Adipocyte (in vitro differentiated cells): Measurements from ENCODE around the gene CDH4.

ENCODE experiments used
- DNase-seq: peaks from one replicate; pipeline ENCODE4 v3.0.0-alpha.2; 2015; ENCODE audit warnings: low read depth
- H3K27me3 ChIP-seq: replicated peaks from 2 replicates; pipeline ENCODE4 v1.7.0; 2013; ENCODE audit warnings: mild to moderate bottlenecking, low read length, moderate library complexity; ENCODE audit not compliant: control insufficient read depth, insufficient read depth
- H3K36me3 ChIP-seq: 2 replicates; pipeline ENCODE4 v1.7.0; 2013; ENCODE audit warnings: low read length, mild to moderate bottlenecking, moderate library complexity; ENCODE audit not compliant: control insufficient read depth, insufficient read depth, severe bottlenecking
- H3K4me1 ChIP-seq: 2 replicates; pipeline ENCODE4 v1.7.0; 2013; ENCODE audit warnings: mild to moderate bottlenecking, low read length, moderate library complexity; ENCODE audit not compliant: control insufficient read depth, insufficient read depth
- H3K4me3 ChIP-seq: 2 replicates; pipeline ENCODE4 v1.7.0; 2013; ENCODE audit warnings: mild to moderate bottlenecking, low read length, moderate library complexity
- H3K9ac ChIP-seq: 2 replicates; pipeline ENCODE4 v1.7.0; 2013; ENCODE audit warnings: mild to moderate bottlenecking, low read length, moderate library complexity
- H3K9me3 ChIP-seq: 2 replicates; pipeline ENCODE4 v1.7.0; 2013; ENCODE audit warnings: mild to moderate bottlenecking, low read length, moderate library complexity; ENCODE audit not compliant: control insufficient read depth

Gene CDH4

DNA sequence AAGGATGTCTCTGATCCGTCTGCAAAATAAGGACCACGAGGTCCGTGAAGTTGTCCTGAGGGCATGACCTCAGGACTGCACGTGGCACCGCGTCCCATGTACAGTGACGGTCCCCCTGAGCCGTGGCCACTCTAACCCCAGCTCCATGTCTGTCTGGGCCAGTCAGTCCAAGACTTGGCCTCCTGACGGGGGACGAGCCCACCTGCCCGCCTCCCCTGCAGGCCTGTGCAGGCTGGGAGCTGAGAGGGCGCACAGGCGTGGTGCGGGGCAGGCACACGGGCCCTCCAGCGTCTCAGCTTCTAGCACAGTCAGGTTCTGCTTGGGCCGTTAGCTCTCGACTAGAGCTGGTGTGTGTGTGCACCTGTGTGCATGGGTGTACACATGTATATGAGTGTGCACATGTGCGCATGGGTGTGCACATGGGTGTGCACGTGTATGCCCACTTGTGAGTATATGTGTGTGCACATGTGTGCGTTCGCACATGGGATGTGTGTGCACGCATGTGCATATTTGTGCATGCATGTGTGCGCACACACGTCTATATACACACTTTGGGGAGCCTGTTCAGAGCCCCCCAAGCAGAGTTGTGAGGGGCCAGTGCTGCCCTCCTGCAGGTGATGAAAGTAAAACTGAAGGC is 506.6 kb downstream of the CDH4 start:
- no peak overlapping the region for H3K4me3 ChIP-seq
- no peaks in the 10 kb centered on the region for H3K36me3 ChIP-seq
- H3K27me3 ChIP-seq: peaks cover 18% of the 10 kb centered on the region
- DNase-seq: no peak
- H3K9ac ChIP-seq: no peak overlapping the region
- no peaks in the 10 kb centered on the region for H3K9me3 ChIP-seq
- peaks cover 5% of the 10 kb centered on the region for H3K4me1 ChIP-seq

DNA sequence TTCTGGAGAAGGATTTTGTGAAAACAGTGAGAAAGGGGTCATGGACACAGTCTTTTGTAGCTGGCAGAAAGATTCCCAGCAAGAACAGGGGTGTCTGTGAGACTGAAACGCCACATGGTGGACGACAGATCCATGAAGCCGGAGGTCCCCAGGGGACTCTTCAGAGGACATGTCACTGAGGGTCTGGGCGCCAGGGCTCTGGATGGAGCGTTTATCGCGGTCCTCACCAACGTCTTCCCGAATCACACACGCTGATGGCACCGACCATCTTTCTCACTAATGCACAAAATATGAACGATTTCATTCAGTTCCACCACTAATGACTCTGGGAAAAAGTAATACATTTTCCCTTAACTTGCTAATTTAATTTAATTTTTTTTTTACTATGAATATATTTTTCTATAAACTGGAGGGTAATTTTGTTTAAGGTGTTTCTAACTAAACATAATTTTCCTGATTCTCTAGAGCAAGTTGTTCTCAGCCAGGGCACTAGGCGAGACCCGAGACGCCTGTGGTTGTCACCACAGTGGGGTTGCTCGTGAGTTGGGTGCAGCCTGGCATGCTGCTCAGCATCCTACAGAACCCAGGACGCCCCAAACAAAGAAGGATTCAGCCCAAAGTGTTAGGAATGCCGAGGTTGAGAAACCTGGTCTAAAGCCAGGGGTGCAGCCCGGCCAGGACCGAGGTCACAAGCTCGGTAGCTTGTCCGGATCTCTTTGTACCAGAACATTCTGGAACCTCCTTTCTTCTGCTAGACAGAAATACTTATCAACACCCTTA is 507.4 kb downstream of the CDH4 start:
- Histone ChIP-seq H3K4me1 (no peaks in the 10 kb centered on the region), H3K9me3 (no peaks in the 10 kb centered on the region), H3K36me3 (no peaks in the 10 kb centered on the region), H3K9ac (no peak overlapping the region), H3K27me3 (peaks cover 24% of the 10 kb centered on the region), H3K4me3 (no peak overlapping the region)
- no peak for DNase-seq

DNA sequence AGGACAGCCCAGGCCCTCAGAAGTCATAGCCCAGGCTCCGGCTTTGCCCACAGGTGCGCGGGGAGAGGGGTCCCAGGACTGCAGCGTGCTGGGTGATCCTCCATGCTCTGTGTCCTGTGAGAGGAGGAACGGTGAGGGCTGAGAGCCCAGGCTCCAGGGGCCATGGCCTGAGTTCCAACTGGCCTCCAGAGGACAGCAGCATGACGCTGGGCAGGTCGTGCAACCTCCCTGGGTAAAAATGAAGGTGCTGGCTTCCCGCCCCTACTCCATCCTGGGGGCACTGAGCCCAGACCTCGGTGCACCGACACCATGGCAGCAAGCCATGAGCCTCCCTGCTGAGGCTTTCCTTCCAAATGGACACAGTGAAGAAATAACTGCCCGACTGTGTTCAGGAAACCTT is 508.3 kb downstream of the CDH4 start:
- Histone ChIP-seq H3K9ac (no peak overlapping the region), H3K4me1 (no peaks in the 10 kb centered on the region), H3K9me3 (no peaks in the 10 kb centered on the region), H3K27me3 (peaks cover 26% of the 10 kb centered on the region), H3K36me3 (no peaks in the 10 kb centered on the region), H3K4me3 (no peak overlapping the region)
- no peak for DNase-seq

DNA sequence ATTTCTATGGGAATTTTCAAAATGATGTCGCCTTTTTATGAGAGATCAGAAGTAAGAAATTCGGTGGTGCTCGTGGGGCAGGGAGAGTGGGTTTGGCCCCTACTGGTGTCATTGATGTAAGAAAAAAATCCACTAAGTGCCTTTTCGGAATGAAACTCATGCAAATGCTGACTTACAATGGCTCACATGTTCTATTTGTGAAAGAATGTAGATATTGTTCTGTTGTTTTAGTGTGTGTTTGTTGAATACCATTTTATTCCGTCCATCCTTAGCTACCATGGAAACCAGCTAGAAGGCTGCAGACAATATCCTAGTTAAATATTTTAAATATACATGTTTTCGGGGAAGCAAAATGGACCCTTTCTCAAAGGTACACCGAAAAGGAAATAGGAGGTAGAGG is 508.7 kb downstream of the CDH4 start:
- DNase-seq: no peak
- Histone ChIP-seq H3K4me1 (no peaks in the 10 kb centered on the region), H3K9ac (no peak overlapping the region), H3K9me3 (no peaks in the 10 kb centered on the region), H3K4me3 (no peak overlapping the region), H3K36me3 (no peaks in the 10 kb centered on the region), H3K27me3 (peaks cover 27% of the 10 kb centered on the region)

DNA sequence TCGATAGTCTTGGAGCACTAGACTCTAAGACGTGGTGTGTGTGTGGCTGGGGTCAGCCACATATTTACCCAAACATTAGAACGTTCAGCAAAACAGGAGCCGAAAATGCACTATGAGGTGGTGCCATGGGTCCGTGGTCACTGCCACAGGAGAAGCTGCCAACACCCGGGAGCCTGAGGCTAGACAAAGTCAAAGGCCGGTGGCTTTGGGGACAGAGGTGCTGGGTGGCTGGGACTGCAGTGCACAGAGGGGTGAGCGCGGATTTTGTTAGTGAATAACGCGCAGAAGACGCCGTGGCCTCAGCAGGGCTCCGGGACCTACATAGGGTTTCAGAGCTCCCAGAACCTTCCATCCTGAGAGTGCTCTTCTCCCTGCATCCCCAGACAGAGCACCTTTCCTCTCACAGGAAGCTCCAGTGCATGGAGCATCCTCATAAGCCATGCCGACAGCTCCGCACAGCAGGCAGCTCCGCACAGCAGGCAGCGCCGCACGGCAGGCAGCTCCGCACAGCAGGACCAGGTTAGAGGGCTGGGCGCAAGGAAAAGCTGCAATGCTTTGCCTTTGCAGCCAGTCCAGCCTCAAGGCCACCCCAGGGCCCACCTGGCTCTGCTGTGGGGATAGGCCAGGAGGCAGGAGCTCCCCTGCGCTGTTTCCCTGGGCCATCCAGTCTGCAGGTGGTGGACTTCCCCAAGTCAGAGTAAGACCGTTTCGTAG is 509.5 kb downstream of the CDH4 start:
- H3K9ac ChIP-seq: no peak overlapping the region
- H3K4me1 ChIP-seq: no peaks in the 10 kb centered on the region
- no peak overlapping the region for H3K4me3 ChIP-seq
- H3K27me3 ChIP-seq: peaks cover 27% of the 10 kb centered on the region
- no peak for DNase-seq
- H3K9me3 ChIP-seq: no peaks in the 10 kb centered on the region
- H3K36me3 ChIP-seq: no peaks in the 10 kb centered on the region

DNA sequence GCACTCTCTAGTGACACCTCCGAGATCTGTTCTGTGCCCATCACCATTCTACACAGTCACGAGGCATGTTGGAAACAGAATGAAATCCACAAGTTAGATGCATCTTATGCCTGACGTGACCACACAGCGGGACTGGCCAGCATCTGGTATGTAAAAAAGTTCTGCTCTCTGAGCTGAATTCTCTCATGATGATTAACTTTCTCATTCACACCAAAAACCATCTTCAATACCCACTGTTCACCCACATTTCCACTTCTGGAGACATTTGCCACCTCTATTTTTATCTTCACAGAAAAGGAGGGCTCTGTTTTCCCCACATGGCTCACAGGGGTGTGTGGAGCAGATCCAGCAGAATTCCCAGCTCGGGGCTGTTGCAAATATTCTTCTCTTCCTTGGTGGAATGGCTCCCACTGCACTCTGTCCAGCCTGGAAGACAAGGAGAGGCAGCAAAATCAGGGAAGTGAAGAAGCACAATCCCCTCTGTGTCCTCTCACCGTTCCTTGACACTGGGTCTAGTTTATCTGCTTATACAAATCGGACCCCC is 510.2 kb downstream of the CDH4 start:
- Histone ChIP-seq H3K27me3 (peaks cover 31% of the 10 kb centered on the region), H3K4me3 (no peak overlapping the region), H3K4me1 (no peaks in the 10 kb centered on the region), H3K36me3 (no peaks in the 10 kb centered on the region), H3K9me3 (no peaks in the 10 kb centered on the region), H3K9ac (no peak overlapping the region)
- DNase-seq: no peak

DNA sequence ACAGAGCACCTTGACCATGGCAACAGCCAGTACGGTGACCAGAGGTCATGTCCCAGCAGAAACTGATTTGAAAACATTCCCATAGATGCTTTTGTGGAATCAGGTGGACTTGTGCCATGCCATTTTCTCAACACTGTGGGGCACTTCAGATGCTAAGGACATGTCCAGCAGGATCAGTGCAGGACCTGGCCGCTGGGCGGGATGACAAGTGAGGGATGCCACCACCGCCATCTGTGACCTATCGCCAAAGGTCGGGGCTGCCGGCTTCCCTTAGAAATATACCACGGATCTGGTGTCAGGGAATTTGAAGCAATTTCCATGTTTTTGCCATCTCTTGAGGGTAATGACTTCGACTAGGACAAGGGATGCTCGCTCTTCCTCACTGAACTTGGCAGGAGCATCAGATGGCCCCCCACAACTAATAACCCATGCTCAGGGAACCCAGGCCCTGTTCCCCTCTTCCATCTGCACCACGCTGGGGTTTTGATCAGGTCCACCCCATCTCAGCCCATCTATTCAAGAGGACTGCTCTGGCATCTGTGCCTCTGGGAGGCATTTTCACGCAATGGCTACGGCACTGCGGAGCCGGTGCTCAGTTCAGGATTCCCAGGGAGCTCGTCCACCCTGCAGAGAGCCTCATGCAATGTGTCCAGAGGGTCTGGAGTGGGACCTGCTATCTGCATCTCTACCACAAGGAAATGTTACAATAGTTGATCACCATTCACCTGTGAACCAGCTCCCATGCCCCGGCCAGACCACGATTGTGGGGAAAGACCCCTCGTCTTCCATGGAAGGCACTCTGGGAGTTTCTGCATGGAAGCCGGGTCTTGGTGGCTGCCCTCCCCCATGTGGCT is 511.1 kb downstream of the CDH4 start:
- no peak overlapping the region for H3K4me3 ChIP-seq
- peaks cover 35% of the 10 kb centered on the region for H3K27me3 ChIP-seq
- H3K9me3 ChIP-seq: no peaks in the 10 kb centered on the region
- no peaks in the 10 kb centered on the region for H3K36me3 ChIP-seq
- DNase-seq: no peak
- no peaks in the 10 kb centered on the region for H3K4me1 ChIP-seq
- no peak overlapping the region for H3K9ac ChIP-seq

DNA sequence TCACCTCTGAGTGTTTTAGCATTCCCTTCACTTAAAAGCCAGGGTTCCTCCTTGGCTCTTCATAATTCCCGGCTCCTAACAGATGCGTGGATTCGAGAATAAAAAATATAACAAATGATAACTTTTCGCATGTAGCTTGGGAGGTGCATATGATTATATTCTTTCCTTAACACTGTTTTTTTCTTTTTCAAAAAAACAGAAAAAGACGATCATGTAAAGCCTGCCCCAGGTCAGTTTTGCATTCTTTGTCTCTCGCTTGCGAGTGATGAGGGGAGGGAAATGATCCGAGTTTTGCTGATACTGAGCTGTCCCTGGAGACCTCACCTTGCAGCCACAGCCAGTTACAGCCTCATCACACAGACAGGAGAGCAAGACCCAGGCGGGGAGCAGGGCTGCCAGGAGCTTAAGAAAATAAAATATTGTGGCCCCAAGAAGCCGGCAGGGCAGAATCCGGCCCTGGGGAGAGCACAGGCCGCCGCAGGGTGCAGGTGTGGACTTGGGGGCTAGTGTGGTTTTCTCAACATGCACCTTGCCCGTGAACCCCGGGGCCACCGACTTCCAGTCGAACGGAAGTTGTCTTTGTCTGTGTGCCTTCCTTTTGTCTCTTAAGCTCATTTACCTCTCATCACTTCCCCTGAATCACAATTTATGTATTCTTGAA is 511.8 kb downstream of the CDH4 start:
- no peaks in the 10 kb centered on the region for H3K9me3 ChIP-seq
- no peak overlapping the region for H3K9ac ChIP-seq
- peaks cover 38% of the 10 kb centered on the region for H3K27me3 ChIP-seq
- DNase-seq: no peak
- no peak overlapping the region for H3K4me3 ChIP-seq
- H3K36me3 ChIP-seq: no peaks in the 10 kb centered on the region
- H3K4me1 ChIP-seq: no peaks in the 10 kb centered on the region

DNA sequence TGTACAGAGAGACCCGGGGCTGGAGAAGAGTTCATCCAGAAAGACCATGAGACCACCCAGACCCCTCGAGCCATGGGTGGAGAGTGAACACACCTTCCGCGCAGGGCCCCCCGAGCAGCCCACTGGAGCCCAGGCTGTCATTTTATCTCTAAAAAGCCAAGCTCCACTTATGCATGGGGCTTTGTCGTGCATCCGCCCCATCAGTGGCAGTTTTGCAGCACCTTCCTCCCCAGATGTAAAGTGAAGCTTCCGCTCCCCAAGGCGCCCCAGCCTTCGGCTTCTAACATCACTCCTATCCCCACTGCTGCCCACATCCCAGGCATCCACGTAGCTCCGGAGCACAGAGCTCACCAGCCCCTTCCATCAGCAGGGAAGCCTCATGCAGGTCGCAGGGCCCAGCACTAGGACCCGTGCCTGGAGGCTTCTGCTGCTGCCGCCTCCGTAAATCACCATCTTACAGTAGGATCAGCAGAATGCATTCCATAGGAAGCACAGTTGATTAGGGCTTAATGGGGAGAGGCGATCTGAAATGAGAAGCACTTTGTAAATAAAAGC is 512.5 kb downstream of the CDH4 start:
- no peaks in the 10 kb centered on the region for H3K9me3 ChIP-seq
- no peak overlapping the region for H3K9ac ChIP-seq
- H3K4me1 ChIP-seq: no peaks in the 10 kb centered on the region
- no peak overlapping the region for H3K4me3 ChIP-seq
- H3K36me3 ChIP-seq: no peaks in the 10 kb centered on the region
- peaks cover 38% of the 10 kb centered on the region for H3K27me3 ChIP-seq
- no peak for DNase-seq

DNA sequence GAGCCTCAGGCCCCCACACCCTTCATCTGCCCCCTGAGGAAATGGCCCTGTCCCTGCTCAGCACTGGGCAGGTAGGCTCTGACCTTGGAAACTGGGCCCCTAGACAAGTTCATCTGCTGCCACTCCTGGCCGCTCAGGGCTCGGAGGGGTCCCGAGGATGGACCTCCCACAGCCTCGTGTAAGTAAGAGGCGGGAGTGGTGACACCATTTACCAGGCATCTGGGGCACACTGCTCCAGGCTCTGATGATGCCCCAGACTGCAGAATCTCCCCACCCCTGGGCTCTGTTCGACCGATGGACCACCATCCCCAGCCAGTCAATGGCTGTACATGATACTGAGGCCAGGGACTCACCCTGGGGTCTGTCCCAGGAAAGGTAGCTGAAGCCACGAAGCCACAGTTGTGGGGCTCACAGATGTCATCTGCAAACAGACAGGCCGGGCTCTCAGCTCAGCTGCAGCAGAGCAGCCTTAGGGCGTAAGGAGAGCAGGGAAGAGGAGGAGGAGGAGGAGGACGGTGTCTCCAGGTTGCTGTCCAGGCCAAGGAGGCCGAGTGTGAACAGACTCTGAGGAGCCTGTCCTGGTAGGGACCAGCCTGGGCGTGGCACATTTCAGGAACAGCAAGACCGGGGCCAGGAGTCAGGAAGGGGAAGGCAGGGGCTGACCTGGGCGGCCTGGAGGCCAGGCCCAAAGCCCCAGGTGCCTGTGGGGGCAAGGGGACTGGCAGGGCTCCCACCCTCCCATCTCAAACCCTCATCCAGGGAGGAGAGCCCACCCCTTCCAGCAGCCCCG is 513.2 kb downstream of the CDH4 start:
- no peak for DNase-seq
- Histone ChIP-seq H3K9ac (no peak overlapping the region), H3K36me3 (no peaks in the 10 kb centered on the region), H3K27me3 (peaks cover 38% of the 10 kb centered on the region), H3K9me3 (no peaks in the 10 kb centered on the region), H3K4me1 (no peaks in the 10 kb centered on the region), H3K4me3 (no peak overlapping the region)
